NCI-H128 (cell line): Measurements from ENCODE around the gene FGF14.

Experiments used
- DNase-seq: peaks from one replicate; lab custom pipeline; 2025; ENCODE audit not compliant: unreplicated experiment; lab: John Stamatoyannopoulos, UW

FGF14 gene

GRCh38 chr13:101700598-101700997 lies 701.2 kb downstream of the FGF14 start:
- no peak for DNase-seq

- no peak for DNase-seq
Measured at GRCh38 chr13:101698400-101698799, 703.4 kb downstream of the FGF14 start.

GRCh38 chr13:101697745-101698144 lies 704.1 kb downstream of the FGF14 start:
- DNase-seq = no peak

- DNase-seq = no peak
Measured at GRCh38 chr13:101695870-101696516, 705.9 kb downstream of the FGF14 start.

GRCh38 chr13:101691341-101691860 lies 710.4 kb downstream of the FGF14 start:
- DNase-seq = no peak

- no peak for DNase-seq
Measured at GRCh38 chr13:101690871-101691270, 711.0 kb downstream of the FGF14 start.

- DNase-seq = no peak
Measured at GRCh38 chr13:101686003-101686402, 715.8 kb downstream of the FGF14 start.

- no peak for DNase-seq
Measured at GRCh38 chr13:101681834-101682233, 720.0 kb downstream of the FGF14 start.

GRCh38 chr13:101673360-101674105 lies 728.3 kb downstream of the FGF14 start:
- DNase-seq = no peak

- DNase-seq = no peak
Measured at GRCh38 chr13:101661839-101662238, 740.0 kb downstream of the FGF14 start.
